Measurements from ENCODE around the gene SCARF2. TPM values are rescaled to one million over a fixed set of nuclear protein-coding genes. Genes with fewer than 3 reads are reported as not detected.

Gene SCARF2
- total and polyA plus RNA-seq, 2 of the 8 experiments (the other 6 are each of a cell fraction or from before 2014, with no cell fraction given): 4.2 to 9.8 TPM

DNA sequence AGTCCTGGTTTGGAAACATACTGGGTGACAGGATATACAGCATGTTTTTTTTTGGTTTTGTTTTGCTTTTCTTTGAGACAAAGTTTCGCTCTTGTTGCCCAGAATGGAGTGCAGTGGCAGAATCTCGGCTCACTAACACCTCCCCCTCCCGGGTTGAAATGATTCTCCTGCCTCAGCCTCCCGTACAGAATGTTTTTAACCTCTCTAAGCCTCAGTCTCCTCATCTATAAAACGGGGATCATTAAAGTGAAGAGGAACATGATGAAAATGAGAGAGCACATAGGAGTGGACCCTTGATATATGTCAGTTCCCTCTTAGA, 28.1 kb upstream of the SCARF2 start:
- Histone ChIP-seq H3K9ac (replicated peaks in 1 of 4; ENCODE audit: extremely low read depth in 1 of 4, low read depth in 3 of 4, low read length in 3 of 4) (no peak overlapping the region), H3K56ac (replicated peaks; ENCODE audit: insufficient read length, low read depth, low read length) (no peak overlapping the region), H3K9me3 (ENCODE audit: insufficient read depth in 2 of 2, low read depth in 1 of 2, low read length in 1 of 2) (no peaks in the 10 kb centered on the region), H4K20me1 (replicated peaks in 1 of 2; ENCODE audit: control insufficient read depth in 1 of 2, insufficient read depth in 2 of 2, low read length in 2 of 2) (peaks cover 0 to 2% of the 10 kb centered on the region in 2 experiments), H2BK20ac (ENCODE audit: low read length) (no peak overlapping the region), H3K14ac (ENCODE audit: insufficient read length) (no peak overlapping the region), H3K23me2 (ENCODE audit: low read depth, low read length) (no peaks in the 10 kb centered on the region; the same call in 1 of the 2 replicates), H3K27ac (ENCODE audit: low read depth, low read length) (no peak overlapping the region), H2AFZ (ENCODE audit: low read length) (no peak overlapping the region), H4K8ac (ENCODE audit: extremely low read depth, insufficient read depth, low read length) (no peak overlapping the region), H3K79me2 (ENCODE audit: control insufficient read depth in 1 of 2, insufficient read depth in 2 of 2, low read length in 2 of 2) (no peaks in the 10 kb centered on the region), H3K27me3 (replicated peaks in 1 of 4; ENCODE audit: control insufficient read depth in 3 of 4, extremely low read depth in 1 of 4, insufficient read depth in 3 of 4, low read length in 3 of 4) (no peaks in the 10 kb centered on the region), H3K18ac (ENCODE audit: extremely low read depth, low read length) (no peak overlapping the region), H3K23ac (ENCODE audit: insufficient read length) (no peak overlapping the region), H3K4me3 (ENCODE audit: extremely low read depth in 1 of 4, insufficient read depth in 2 of 4, low read depth in 3 of 4, low read length in 4 of 4) (no peak overlapping the region), H2BK120ac (replicated peaks; ENCODE audit: low read depth, low read length) (no peak overlapping the region), H2BK5ac (ENCODE audit: low read depth, low read length) (no peak overlapping the region), H3K4me2 (ENCODE audit: insufficient read depth in 1 of 2, low read depth in 2 of 2, low read length in 2 of 2) (no peak overlapping the region), H3K4ac (replicated peaks; ENCODE audit: insufficient read length, low read depth, low read length) (no peak overlapping the region), H4K5ac (ENCODE audit: insufficient read length, low read depth, low read length) (no peak overlapping the region), H3K36me3 (ENCODE audit: control insufficient read depth in 2 of 4, insufficient read depth in 4 of 4, low read length in 3 of 4) (peaks cover 0 to 5% (median 0%) of the 10 kb centered on the region in 4 experiments; a peak in 1 of 8 replicates), H3K79me1 (ENCODE audit: low read depth, low read length) (no peaks in the 10 kb centered on the region), H2BK15ac (ENCODE audit: low read length) (no peak overlapping the region), H3K4me1 (replicated peaks in 1 of 4; ENCODE audit: control insufficient read depth in 3 of 4, insufficient read depth in 4 of 4, low read length in 3 of 4) (no peaks in the 10 kb centered on the region), H2BK12ac (ENCODE audit: low read depth, low read length) (no peak overlapping the region), H4K91ac (replicated peaks; ENCODE audit: insufficient read length, low read length) (no peak overlapping the region), H2AK5ac (ENCODE audit: low read depth, low read length) (no peak overlapping the region)
- DNase-seq (ENCODE audit: low read depth in 1 of 2, low spot score in 2 of 2): no peak
- no peak for FAIRE-seq
- ChIA-PET CTCF (ENCODE audit: partially characterized antibody) (interaction anchor here (0.9 kb wide), 1 partner anchor 29 kb away, joined by 3 read pairs; no protein-coding TSS in a partner anchor), POLR2A (ENCODE audit: partially characterized antibody) (no interaction called here)
- no peak for TF ChIP-seq POU5F1 (IDR thresholded peaks at IDR 0.05; ENCODE audit: low read depth, low read length)
- TF ChIP-seq NANOG (IDR thresholded peaks at IDR 0.05; ENCODE audit: insufficient read depth, low read depth, low read length, poor library complexity, severe bottlenecking): no peak
- TF ChIP-seq SIX5 (IDR thresholded peaks at IDR 0.05; ENCODE audit: low read depth, low read length): no peak
- TF ChIP-seq PHF8 (conservative IDR thresholded peaks at IDR 0.05; ENCODE audit: low read depth, low read length): no peak
- TF ChIP-seq EGR1 (IDR thresholded peaks at IDR 0.05; ENCODE audit: borderline replicate concordance, low read depth, low read length): no peak
- TF ChIP-seq EP300 (IDR thresholded peaks at IDR 0.05; ENCODE audit: borderline replicate concordance in 1 of 2, low read depth in 2 of 2, low read length in 2 of 2): no peak
- TF ChIP-seq HDAC6 (IDR thresholded peaks at IDR 0.05; ENCODE audit: low read depth, low read length): no peak
- WGBS, 2 experiments (ENCODE audit: extremely low coverage in 1 of 2, insufficient coverage in 1 of 2, insufficient read length in 1 of 2, insufficient replicate concordance in 2 of 2, low coverage in 1 of 2, low lambda C conversion rate in 2 of 2, missing lambda C conversion rate in 1 of 2): 78% methylated on average over 5 of the region's 5 CpGs; no CpG with 5 or more reads in 1 of the 2 experiments
